ENCODE results near the gene ARHGAP23. TPM values are rescaled to one million over a fixed set of nuclear protein-coding genes. Genes with fewer than 3 reads are reported as not detected.
"Not testable (repeated sequence)": the region's sequence is repeated elsewhere in the genome, so short reads cannot be mapped to it uniquely, and the experiment has no call there.

The ARHGAP23 gene
- total and polyA plus RNA-seq, 2 donors (not counting 3 experiments of a cell fraction or from before 2014, with no cell fraction given) = 25.4 to 190 TPM

GRCh38 chr17:38511150-38512108 is 83.2 kb downstream of the ARHGAP23 start:
- no peak overlapping the region for H3K27ac ChIP-seq (ENCODE audit: insufficient read depth, low read depth, low read length)
- no peak overlapping the region for H3K9ac ChIP-seq (replicated peaks; ENCODE audit: extremely low read depth, insufficient read depth, low read length)

GRCh38 chr17:38512473-38513058 is 84.3 kb downstream of the ARHGAP23 start:
- TF ChIP-seq POLR2AphosphoS5 (IDR thresholded peaks at IDR 0.05; ENCODE audit: insufficient read depth, low read depth, low read length) (no peak), CTCF (IDR thresholded peaks at IDR 0.05; ENCODE audit: extremely low read depth in 1 of 2, insufficient read depth in 1 of 2, low read depth in 1 of 2, low read length in 2 of 2) (no peak)
- dilution Hi-C loops (cut with MboI; ENCODE audit: extremely low pct_ligation_motif_present, low sequenced_read_pairs) = no loop called here
- no peaks in the 10 kb centered on the region for H3K79me2 ChIP-seq (ENCODE audit: control insufficient read depth, insufficient read depth, low read length)
- H3K4me1 ChIP-seq (ENCODE audit: control insufficient read depth, extremely low read depth, insufficient read depth, low read length) = peaks cover 13% of the 10 kb centered on the region
- POLR2A ChIA-PET = interaction anchor here (0.5 kb wide), 1 partner anchor 152 kb away, joined by 4 read pairs; no protein-coding TSS in a partner anchor
- intact Hi-C loops (cut with micrococcal nuclease) = loop anchor here (5.0 kb wide), 1 partner anchor 75 kb away; no protein-coding TSS in a partner anchor
- no peaks in the 10 kb centered on the region for H3K36me3 ChIP-seq (ENCODE audit: control insufficient read depth in 2 of 2, extremely low read depth in 1 of 2, insufficient read depth in 2 of 2, low read length in 2 of 2)
- FAIRE-seq (no peak), DNase-seq (ENCODE audit: low read depth, low spot score) (no peak)
- H3K27ac ChIP-seq (ENCODE audit: insufficient read depth, low read depth, low read length) = no peak overlapping the region
- H3K9me1 ChIP-seq (replicated peaks; ENCODE audit: control insufficient read depth, extremely low read depth, insufficient read depth, low read length) = no peaks in the 10 kb centered on the region
- no peak overlapping the region for H2AFZ ChIP-seq (ENCODE audit: low read depth, low read length)
- H3K4me2 ChIP-seq (ENCODE audit: insufficient read depth, low read length) = no peak overlapping the region
- no TSS peak for BruUV-seq (replicated peaks)
- H3K4me3 ChIP-seq (replicated peaks in 1 of 3; ENCODE audit: insufficient read depth in 1 of 3, low read depth in 1 of 3, low read length in 3 of 3) = no peak overlapping the region
- CTCF ChIA-PET = interaction anchor here (0.7 to 5.9 kb wide), 6 partner anchors 24 to 156 kb away, joined by 3 to 61 read pairs (median 3); no protein-coding TSS in a partner anchor
- no peaks in the 10 kb centered on the region for H4K20me1 ChIP-seq (replicated peaks; ENCODE audit: control insufficient read depth, extremely low read depth, insufficient read depth, low read length)
- H3K9ac ChIP-seq (replicated peaks; ENCODE audit: extremely low read depth, insufficient read depth, low read length) = no peak overlapping the region
- H3K27me3 ChIP-seq (ENCODE audit: control insufficient read depth in 2 of 2, insufficient read depth in 2 of 2, low read length in 2 of 2) = no peaks in the 10 kb centered on the region
- no peaks in the 10 kb centered on the region for H3K9me3 ChIP-seq (replicated peaks; ENCODE audit: control insufficient read depth, insufficient read depth, low read length)

More at GRCh38 chr17:38511150-38512108, 83.2 kb downstream of the ARHGAP23 start:
- Histone ChIP-seq H4K20me1 (replicated peaks; ENCODE audit: control insufficient read depth, extremely low read depth, insufficient read depth, low read length) (no peaks in the 10 kb centered on the region), H3K9me1 (replicated peaks; ENCODE audit: control insufficient read depth, extremely low read depth, insufficient read depth, low read length) (no peaks in the 10 kb centered on the region), H3K4me2 (ENCODE audit: insufficient read depth, low read length) (no peak overlapping the region), H3K27me3 (ENCODE audit: control insufficient read depth in 2 of 2, insufficient read depth in 2 of 2, low read length in 2 of 2) (no peaks in the 10 kb centered on the region), H3K4me1 (ENCODE audit: control insufficient read depth, extremely low read depth, insufficient read depth, low read length) (peaks cover 13% of the 10 kb centered on the region), H2AFZ (ENCODE audit: low read depth, low read length) (no peak overlapping the region), H3K36me3 (ENCODE audit: control insufficient read depth in 2 of 2, extremely low read depth in 1 of 2, insufficient read depth in 2 of 2, low read length in 2 of 2) (peaks cover 0 to 4% of the 10 kb centered on the region in 2 experiments), H3K79me2 (ENCODE audit: control insufficient read depth, insufficient read depth, low read length) (no peaks in the 10 kb centered on the region), H3K9me3 (replicated peaks; ENCODE audit: control insufficient read depth, insufficient read depth, low read length) (no peaks in the 10 kb centered on the region), H3K4me3 (replicated peaks in 1 of 3; ENCODE audit: insufficient read depth in 1 of 3, low read depth in 1 of 3, low read length in 3 of 3) (no peak overlapping the region)
- POLR2A ChIA-PET = no interaction called here
- TF ChIP-seq JUN (IDR thresholded peaks at IDR 0.05; ENCODE audit: borderline replicate concordance, insufficient read depth, insufficient read length, low read depth) = no peak
- TF ChIP-seq POLR2A (IDR thresholded peaks at IDR 0.05; ENCODE audit: low read depth, low read length) = peak; percentile 58
- TF ChIP-seq POLR2AphosphoS5 (IDR thresholded peaks at IDR 0.05; ENCODE audit: insufficient read depth, low read depth, low read length) = peak; percentile 50
- no peak for TF ChIP-seq GATA2 (IDR thresholded peaks at IDR 0.05; ENCODE audit: insufficient read depth, insufficient read length, low read depth, low read length)
- DNase-seq (ENCODE audit: low read depth, low spot score) (no peak), FAIRE-seq (no peak)
- BruUV-seq (replicated peaks) = TSS peak; percentile 74
- intact Hi-C loops (cut with micrococcal nuclease) (loop anchor here (5.0 kb wide), 1 partner anchor 76 kb away; no protein-coding TSS in a partner anchor), dilution Hi-C loops (cut with MboI; ENCODE audit: extremely low pct_ligation_motif_present, low sequenced_read_pairs) (no loop called here)
- CTCF ChIA-PET = interaction anchor here (1.0 to 5.9 kb wide), 7 partner anchors 26 to 157 kb away, joined by 3 to 61 read pairs (median 5); no protein-coding TSS in a partner anchor

- H3K4me1 ChIP-seq (ENCODE audit: control insufficient read depth, extremely low read depth, insufficient read depth, low read length); intact Hi-C loops (cut with micrococcal nuclease); H3K4me3 ChIP-seq (replicated peaks in 1 of 3; ENCODE audit: insufficient read depth in 1 of 3, low read depth in 1 of 3, low read length in 3 of 3); BruUV-seq (replicated peaks); H2AFZ ChIP-seq (ENCODE audit: low read depth, low read length); H4K20me1 ChIP-seq (replicated peaks; ENCODE audit: control insufficient read depth, extremely low read depth, insufficient read depth, low read length); POLR2A ChIA-PET; H3K79me2 ChIP-seq (ENCODE audit: control insufficient read depth, insufficient read depth, low read length); FAIRE-seq; DNase-seq (ENCODE audit: low read depth, low spot score); H3K9me3 ChIP-seq (replicated peaks; ENCODE audit: control insufficient read depth, insufficient read depth, low read length); CTCF ChIA-PET; H3K27me3 ChIP-seq (ENCODE audit: control insufficient read depth in 2 of 2, insufficient read depth in 2 of 2, low read length in 2 of 2); H3K36me3 ChIP-seq (ENCODE audit: control insufficient read depth in 2 of 2, extremely low read depth in 1 of 2, insufficient read depth in 2 of 2, low read length in 2 of 2); H3K4me2 ChIP-seq (ENCODE audit: insufficient read depth, low read length); H3K9me1 ChIP-seq (replicated peaks; ENCODE audit: control insufficient read depth, extremely low read depth, insufficient read depth, low read length); dilution Hi-C loops (cut with MboI; ENCODE audit: extremely low pct_ligation_motif_present, low sequenced_read_pairs); H3K9ac ChIP-seq (replicated peaks; ENCODE audit: extremely low read depth, insufficient read depth, low read length); H3K27ac ChIP-seq (ENCODE audit: insufficient read depth, low read depth, low read length): not testable (repeated sequence)
Observed at GRCh38 chr17:38526526-38526925, 98.3 kb downstream of the ARHGAP23 start.
